NCI-H146 treated with DMSO at 0.1 percent for 48 hours (cell line): ENCODE measurements around the gene HOXD9.

Experiments
- DNase-seq: peaks from one replicate; lab custom pipeline; 2025; ENCODE audit not compliant: unreplicated experiment; lab: John Stamatoyannopoulos, UW

HOXD9 gene

GRCh38 chr2:176122683-176123410, at the start of gene HOXD9:
Gene HOXD9 (plus strand): TSS chr2:176122719. CDS start chr2:176122769, 50 bp downstream.
- DNase-seq = no peak

DNA sequence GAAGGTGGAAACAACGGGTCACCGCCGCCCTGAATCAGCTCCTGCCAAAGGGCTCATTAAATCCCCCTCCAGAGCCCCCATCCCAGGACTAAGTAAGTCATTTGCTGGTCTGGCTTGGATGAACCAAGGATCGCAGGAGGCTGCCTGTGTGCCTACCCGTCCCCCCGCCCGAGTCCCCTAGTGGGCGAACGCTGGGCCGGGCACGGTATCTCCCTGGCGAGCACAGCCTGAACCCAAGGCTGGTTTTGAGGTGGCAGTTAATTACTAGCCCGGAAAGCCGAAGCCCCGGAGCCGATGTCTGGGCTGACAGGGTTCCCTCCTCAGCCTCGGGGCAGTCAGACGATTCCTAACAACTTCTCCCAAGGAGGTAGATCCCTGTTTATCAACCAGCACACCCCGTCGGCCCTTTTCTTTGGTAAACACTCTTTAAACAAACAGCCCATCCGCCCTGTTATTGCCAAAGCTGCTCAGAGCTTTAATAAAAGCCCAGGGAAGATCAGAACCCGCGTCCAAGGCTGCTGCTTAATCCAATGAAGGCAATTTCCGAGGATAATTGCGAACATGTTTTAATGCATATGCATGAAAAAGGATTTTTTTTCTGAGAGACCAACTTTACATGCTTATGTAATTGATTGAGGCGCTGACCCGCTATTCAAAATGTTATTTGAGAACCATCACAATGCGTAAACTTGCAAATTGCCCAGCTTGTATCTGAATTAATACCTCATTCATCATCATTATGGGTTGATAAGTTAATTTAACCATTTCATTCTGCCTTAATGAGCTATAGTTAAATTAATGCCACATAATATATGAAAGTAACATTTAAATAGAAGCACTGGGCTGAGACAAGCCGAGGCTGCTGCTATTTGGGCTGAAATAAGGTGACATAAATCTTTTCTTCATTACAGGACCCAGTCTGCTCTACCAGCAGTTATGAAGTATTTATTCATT, 49.3 kb upstream of the HOXD9 start:
- DNase-seq = no peak

DNA sequence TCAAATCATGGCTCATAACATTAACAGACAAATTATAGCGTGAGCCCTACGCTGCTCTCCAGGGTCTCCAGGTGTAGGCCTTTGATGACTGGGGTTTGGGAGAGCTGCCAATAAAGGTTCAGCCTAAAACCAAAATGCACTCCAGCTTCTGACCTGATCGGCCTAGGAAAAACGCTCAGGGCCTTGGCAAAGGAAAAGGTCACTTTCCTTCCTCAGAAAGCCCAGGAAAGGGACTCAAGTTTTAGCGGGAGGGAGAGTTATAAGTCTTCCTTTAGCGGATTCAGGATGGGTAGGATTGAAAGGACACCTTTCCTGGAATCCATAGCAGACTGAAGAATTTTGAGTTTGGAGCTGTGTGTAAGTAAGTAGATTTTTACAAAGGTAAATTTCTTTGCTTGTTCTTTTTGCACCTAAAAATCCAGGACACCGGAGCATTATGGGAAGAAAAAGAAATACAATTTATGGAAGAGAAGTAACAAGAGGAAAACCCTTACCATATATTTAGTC, 47.5 kb upstream of the HOXD9 start:
- DNase-seq = no peak

GRCh38 chr2:176075481-176075880, 47.0 kb upstream of the HOXD9 start:
- no peak for DNase-seq

GRCh38 chr2:176076063-176076462, 46.5 kb upstream of the HOXD9 start:
- DNase-seq = no peak

GRCh38 chr2:176076796-176077195, 45.7 kb upstream of the HOXD9 start:
- DNase-seq = no peak

DNA sequence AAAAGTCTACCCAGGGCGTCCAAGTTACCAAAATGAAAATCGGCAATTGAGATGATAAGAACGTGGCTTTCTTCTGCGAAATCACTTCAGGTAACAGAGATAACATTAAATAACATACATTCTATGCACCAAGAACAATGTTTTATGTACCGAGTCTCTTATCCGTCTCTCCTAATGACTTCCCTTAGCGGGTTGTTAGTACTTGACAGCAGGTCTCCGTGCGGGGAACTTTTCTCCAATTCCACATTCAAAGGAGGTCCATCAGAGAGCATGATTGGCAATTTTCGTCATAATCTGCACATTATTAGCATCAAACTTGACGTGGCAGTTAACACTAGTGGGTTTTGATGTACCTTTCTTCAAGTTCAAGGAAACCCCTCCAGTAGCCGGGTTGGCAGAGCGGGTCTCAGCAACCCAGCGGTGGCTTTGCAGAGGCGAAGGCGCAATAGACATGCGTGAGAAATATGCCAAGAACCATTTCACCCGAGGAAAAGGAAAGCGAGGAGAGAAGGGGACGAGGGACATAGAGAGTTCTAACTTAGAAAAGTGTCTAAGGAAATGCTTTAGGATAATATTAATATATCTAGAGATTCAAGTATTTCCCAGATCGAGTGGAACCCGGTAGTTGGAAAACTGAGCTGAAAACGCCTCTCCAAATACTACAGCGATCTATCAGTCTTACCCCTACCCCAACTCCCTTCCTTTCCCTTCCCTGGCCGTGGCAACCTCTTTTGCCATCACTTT, 43.8 kb upstream of the HOXD9 start:
- peak; percentile 17 for DNase-seq

GRCh38 chr2:176079285-176079830, 43.2 kb upstream of the HOXD9 start:
- peak; percentile 66 for DNase-seq

- peak; percentile 66 for DNase-seq
Measured at GRCh38 chr2:176079831-176080539, 42.5 kb upstream of the HOXD9 start.

DNA sequence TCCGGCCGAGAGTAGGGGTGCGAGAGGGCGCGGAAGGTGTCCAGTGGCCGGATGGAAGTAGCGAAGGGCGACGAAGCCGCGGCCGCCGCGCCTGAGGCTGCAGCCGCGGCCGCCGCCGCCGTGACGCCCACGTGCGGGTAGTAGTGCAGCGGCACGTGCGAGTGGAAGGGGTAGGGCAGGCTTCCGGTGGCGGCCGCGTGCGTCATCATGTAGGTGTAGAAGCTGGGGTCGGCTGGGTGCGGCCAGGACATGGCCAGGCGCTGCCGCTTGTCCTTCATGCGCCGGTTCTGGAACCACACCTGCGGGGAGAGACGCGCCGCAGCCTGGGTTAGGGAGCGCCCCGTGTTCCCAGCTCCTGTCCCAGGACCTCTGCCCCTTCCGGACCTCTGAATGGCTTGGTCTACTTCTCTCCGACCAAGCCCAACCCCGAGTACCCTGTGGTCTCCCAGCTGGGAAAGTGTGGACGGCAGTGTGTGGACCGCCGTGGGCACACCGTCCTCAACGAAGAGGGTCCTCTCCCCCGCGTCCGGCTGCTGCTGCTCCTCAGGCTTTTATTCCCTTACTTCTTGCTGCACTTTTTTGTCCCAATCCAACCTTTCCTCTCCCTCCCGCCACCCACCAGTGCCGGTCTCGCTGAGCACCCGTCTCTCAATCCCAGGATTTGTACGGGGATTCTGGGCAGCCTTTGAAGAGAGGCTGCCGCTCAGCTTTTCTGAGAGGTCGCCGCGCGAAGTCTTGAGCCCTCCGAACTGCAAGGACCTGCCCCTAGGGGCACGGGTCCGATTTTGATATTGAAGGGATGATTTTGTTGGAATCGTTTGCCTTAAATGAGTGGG, 41.8 kb upstream of the HOXD9 start:
- no peak for DNase-seq

DNA sequence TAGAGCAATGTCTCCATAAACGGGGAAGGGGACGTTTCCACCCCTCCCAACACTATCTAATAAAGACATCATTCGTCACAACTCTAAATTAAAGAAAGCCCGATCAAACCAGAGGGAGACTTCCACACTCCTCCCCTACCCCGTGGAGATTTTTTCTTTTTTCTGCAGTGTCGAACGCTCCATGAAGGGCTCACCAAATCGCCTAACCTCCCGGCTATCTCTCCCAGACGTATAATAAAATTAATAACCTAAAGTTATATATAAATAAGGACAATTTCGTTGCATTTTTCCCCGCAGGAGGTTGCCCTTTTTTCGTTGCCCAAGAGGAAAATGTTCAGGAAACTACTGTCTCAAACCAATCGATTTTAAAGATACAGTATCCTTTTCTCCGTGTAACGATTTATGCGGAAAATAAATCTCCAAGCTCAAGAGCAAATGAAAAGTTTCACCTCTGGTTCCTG, 41.1 kb upstream of the HOXD9 start:
- DNase-seq = no peak

DNA sequence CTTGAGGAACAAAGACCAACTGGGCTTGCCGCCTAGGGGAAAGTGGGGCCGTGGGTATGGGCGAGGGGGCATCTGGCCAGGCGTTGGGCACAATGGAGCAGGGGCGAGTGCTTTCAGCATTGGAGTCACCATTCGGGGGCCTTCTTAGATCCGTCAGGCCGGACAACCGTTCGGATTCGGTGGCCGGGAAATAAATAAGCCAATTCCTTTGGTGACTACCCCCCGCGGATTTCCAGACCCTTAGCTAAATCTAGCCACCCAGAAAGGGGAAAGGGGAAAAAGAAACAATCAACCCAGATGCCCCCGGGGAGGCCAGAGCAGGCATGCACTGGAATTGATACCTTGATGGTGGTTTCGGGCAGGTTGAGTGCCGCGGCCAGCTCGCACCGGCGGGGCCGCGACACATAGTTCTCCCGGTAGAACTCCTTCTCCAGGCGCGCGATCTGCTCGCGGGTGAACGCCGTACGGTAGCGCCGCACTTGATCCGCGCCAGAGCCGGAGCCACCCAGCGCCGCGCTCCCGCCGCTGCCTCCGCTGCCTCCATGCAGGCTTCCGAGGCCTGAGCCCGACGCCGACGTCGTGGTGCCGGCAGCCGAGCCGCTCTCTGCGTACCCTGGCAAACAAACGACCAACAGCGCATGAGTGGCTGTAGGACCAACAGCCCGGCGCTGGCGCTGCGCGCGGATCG, 40.5 kb upstream of the HOXD9 start:
- no peak for DNase-seq

DNA sequence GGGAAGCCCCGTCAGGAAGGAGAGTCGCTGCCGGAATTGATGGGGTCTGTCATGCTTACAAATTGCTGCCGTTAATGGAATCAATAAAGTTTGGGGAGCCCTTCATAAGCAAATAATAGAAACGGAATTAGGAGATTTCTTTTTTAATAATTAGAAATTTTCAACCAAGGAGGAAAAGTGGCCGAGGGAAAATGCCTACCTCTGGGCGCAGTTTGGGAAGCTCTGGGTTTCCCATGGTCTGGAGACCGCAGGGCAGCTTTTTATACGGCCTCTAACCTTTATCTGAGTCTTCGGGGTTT, 40.0 kb upstream of the HOXD9 start:
- no peak for DNase-seq

GRCh38 chr2:176082824-176083751, 39.4 kb upstream of the HOXD9 start:
- no peak for DNase-seq

- no peak for DNase-seq
Measured at GRCh38 chr2:176083796-176084261, 38.7 kb upstream of the HOXD9 start, which contains the start of gene EVX2. Gene EVX2 (minus strand): TSS chr2:176083962. CDS start chr2:176083776, 186 bp downstream.

- DNase-seq = no peak
Measured at GRCh38 chr2:176084611-176085119, 37.9 kb upstream of the HOXD9 start.

- no peak for DNase-seq
Measured at GRCh38 chr2:176085120-176085788, 37.3 kb upstream of the HOXD9 start.
